ELR (cell line): ENCODE data around the gene PRICKLE4.
"Not testable (repeated sequence)": the region's sequence is repeated elsewhere in the genome, so short reads cannot be mapped to it uniquely, and the experiment has no call there.

Source experiments
- DNase-seq: peaks from one replicate; pipeline ENCODE4 v3.0.0-alpha.2; 2015; ENCODE audit warnings: low read depth

Gene PRICKLE4

GRCh38 chr6:41798901-41799558 is 18.4 kb downstream of the PRICKLE4 start:
- DNase-seq: no peak

DNA sequence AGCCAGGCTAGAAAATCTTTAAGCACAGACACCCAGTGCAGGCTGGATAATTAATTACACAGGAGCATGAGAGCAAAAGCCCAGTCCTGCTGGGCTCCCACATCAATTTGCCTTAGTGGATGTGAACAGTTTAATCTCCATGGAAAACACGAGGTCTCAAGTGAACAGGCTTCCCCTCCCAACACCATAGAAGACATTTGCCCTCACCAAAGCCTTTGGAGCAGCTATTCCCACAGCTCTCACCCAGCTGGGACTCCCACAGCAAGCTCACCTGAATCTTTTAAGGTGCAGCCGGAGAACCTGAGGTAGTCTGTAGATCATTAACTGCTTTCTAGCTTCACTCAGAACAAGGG is 19.0 kb downstream of the PRICKLE4 start:
- DNase-seq: no peak

DNA sequence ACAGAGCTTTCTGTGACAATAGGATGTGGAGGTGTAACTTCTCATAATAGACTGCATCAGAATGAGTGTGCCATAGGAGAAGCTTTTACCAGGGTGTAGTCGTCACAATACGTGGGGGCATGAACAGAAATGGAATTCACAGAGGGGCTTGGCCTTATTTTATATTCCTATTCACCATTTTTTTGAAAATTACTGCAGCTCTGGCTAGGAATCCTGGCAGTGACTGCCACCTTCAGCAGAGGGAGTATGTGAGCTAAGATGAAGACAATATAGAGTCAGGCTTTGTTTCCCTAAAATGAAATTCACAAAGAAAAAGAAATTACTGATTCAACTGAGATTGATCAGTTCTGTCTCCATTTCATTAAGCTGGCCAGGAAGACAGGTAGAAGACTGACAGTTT is 20.8 kb downstream of the PRICKLE4 start:
- peak; percentile 60 for DNase-seq

DNA sequence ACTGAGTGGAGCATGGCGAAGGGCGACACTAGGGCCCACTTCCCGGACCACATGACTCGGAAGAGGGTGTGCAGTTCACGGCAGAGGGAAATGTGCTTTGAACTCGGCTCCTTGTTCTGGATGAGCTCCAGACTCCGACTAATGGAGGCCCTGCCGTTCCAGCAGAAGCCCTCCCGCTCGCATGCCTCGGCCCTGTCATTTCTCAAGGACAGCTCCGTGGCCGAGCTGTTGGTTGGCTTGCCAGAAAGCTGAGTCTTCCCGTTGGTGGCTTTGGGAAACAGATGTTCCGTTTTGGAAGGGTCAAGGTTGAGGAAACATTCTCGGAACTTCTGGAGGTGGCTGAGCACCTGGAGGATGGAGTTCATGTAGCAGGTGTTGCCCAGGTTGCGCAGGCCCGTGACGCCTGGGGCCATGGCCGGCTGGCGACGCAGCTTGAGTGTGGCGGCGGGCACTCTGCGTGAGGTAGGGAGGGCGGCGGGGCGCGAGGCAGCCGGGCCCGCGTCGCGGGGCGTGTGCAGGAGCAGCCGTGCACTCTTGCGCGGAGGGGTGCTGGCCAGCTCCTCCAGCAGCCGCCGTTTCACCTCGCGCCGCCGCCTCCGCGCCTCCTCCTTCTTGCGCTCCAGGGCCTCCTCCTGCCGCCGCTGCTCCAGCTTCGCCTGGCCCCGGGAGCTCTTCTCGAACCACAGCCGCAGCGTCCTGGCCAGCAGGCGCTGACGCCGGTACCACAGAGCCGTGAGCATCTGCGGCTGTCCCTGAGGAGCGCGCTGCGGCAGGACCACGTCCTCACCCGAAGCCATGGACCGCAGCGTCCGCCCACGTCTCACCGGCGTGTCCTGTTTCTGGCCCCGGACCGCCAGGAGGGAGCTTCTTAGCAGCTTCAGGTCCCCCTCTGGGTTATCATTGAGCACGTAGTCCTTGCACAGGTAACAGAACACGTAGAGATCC is 25.5 kb downstream of the PRICKLE4 start:
- DNase-seq: no peak

- no peak for DNase-seq
Observed at GRCh38 chr6:41811095-41811494, 30.5 kb downstream of the PRICKLE4 start.

DNA sequence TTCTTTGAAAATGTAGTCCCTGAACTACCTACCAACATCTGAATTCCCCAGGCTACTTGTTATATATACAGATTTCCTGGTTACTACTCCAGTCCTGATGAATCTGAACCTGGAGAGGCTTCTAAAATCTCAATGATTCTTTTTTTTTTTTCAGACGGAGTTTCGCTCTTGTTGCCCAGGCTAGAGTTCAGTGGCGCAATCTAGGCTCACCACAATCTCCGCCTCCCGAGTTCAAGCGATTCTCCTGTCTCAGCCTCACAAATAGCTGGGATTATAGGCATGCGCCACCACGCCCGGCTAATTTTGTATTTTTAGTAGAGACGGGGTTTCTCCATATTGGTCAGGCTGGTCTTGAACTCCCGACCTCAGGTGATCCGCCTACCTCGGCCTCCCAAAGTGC is 31.4 kb downstream of the PRICKLE4 start:
- DNase-seq: not testable (repeated sequence)

- DNase-seq: peak; percentile 65
Observed at GRCh38 chr6:41813469-41813868, 32.9 kb downstream of the PRICKLE4 start.

DNA sequence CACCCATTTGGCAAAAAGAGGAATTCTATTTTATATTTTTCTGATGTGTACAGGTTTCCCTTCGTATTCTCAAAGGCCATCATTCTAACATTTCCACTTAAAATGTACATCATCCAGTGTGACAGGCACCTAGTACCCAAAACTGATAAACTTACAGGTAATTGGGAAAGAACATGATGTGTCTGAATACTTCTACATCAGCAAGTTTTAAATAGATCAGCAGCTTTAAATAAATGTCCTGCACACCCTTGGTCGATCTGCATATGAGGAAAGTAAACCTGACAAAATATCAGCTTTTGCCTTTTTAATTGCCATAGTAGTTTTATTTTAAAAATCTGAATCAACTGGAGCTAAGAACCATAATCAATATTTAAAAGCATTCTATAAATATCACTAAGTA is 33.4 kb downstream of the PRICKLE4 start:
- DNase-seq: no peak

DNA sequence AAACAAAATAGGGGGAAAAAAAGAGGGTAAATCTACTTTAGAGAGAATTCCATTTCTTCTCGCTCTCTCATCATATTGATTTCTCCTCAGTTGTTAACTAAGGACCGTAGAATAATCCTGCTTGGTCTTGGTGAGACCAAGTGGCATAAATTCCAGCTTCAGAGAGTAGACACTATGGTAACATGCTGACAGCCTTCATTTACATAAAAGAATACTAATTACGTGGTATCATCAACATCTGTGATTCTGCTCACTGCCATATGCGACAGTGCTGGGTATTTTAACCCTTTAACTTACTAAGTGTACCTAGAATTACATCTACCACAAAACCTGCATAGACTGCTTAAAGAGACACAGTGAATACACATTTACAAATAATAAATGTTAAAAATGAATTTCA is 34.0 kb downstream of the PRICKLE4 start:
- no peak for DNase-seq

DNA sequence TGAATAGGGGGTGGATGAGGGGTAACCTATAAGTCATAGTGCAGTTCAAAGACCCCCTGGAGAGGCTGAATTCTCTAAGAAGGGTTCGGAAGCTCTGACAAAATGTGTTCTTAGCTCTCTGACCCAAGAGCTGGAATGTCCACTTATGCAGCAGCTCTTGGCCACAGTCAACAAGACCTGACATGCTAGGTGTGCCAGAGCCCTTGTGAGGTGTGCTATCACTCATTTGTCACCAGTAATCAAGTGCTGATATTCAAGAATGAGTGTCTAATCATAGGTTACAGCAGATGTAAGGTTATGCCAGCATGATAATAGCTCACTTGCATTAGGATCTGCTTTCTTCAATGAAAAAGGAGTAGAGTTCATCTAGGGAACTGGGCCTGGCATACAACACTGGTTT is 35.0 kb downstream of the PRICKLE4 start:
- no peak for DNase-seq

DNA sequence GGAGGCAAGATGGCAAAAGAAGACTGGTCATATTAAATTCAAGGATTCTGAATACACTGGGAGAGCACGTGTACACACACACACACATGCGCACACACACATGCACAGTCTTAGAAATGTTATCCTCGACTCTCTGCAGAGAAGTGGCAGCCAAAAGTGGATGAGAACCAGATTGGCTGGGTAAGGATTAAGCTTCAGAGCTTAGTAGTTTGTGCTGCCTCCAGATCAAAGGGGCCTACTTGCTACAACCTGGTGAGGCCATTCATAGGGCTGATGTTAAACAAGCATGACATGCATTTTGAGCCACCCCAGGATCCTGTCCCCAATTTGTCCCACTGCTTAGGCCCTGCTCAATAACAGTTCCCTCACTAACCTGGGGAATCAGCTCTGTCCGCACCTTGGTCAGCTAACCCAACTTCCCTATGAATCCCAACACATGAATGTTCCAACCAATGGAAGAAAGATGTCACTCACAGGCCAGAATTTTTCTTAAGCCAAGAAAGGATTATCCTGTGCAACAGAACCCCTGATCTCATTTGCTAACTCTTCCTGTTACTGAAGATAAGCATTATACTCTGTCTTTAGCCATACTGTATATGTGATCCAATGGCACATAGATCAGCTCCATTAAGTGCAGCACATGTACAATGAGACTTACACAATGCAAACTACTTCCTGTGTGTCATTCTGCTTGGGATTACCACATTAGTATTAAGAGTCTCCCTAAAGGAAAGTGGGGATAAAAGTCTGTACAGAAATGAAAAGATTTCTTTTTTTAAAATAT is 37.9 kb downstream of the PRICKLE4 start:
- peak; percentile 42 for DNase-seq

GRCh38 chr6:41821266-41821665 is 40.7 kb downstream of the PRICKLE4 start:
- DNase-seq: no peak

GRCh38 chr6:41822021-41822420 is 41.4 kb downstream of the PRICKLE4 start:
- DNase-seq: no peak

DNA sequence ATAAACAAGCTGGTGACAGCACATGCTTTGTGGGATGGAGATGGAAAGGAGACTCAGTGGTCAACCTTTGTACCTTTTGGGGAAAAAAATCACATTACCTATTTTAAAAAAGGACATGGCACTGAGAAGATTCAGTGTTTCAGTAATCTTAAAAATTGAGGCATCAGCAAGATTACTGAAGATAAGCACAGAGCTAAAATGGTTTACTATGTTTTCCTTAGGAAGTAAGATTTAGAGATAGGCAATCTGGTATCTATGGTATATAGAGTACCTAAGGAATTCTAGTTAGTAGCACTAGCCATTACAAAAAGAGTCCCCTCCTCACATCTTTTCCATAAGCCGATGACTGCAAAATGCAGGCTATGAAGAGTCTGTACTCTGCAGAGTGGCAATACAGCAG is 42.6 kb downstream of the PRICKLE4 start:
- no peak for DNase-seq

DNA sequence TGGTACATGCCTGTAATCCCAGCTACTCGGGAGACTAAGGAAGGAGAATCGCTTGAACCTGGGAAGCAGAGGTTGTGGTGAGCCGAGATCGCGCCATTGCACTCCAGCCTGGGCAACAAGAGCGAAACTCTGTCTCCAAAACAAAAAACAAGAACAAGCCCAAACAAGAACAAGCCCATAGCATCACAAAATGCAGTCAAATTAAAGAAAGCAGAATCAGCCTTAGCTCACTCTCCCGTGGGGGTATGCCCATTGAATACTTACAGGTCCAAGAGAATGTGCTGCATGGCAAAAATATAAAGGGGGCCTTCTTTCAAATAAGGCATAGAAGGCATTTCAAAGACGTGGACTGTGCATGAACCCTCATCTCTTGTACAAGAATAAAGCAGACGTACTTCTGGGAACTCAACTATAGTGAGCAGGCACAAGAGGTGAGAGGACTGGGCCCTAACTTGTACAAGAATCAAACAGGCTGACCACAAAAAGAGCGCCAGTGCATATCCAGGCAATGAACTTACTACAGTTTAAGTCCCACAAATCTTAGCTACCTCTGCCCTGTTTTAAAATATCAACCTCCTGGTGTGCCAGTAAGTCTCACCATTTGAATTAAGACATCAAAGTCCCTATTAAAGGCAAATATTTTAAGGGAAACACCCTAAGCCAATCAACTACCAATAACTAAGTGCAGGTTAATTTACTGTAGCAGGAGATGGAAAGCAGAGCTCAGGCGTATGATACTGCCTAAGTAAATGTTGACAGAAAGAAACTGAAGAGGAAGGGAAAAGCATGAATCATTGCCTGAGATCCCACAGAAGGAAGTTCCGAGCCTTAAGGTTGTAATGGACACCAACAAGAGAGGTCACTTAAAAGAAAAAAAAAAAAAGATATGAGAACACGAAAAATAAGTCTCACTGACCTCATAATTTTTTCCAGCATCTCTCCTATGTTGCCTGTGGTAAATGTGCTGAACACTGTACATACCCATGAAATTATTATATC is 44.3 kb downstream of the PRICKLE4 start:
- peak; percentile 59 for DNase-seq

- DNase-seq: no peak
Observed at GRCh38 chr6:41826343-41827022, 45.9 kb downstream of the PRICKLE4 start.

DNA sequence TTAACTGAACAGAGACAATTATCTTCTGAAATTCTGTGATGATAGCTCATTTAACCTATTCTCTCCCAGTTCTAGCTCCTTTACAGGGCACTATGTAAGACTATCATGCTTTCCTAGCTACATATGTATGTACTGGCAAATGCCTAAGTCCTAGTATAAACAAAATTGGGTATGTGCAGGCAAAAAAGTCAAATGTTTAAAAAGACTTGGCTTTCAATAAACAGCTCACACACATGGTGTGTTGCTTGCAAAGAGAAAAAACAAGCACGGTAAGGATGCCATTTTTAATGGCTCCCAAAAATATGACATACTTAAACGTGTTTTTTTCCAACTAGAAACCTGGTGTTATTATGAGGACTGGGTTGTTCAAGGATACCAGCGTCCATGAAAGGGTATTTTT is 51.7 kb downstream of the PRICKLE4 start:
- DNase-seq: no peak

DNA sequence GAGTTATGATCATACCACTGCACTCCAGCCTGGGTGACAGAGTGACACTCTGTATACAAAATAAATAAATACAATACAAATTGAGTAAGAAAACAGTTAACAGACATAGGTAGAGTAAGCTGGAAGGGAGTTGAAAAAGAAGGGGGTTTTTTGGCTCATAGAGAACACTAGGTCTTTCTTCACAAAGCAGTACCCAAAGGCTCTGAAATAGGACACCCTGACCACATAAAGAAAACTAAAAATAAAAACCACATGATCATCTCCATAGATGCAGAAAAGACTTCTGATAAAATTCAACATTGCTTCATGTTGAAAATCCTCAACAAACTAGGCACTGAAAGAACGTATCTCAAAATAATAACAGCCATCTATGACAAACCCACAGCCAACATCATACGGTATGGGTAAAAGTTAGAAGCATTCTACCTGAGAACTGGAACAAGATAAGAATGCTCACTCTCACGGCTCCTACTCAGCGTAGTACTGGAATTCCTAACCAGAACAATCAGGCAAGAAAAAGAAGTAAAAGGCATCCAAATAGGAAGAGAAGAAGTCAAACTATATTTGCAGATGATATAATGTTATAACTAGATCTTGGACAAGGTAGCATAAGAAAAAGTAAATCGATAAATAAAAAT is 55.6 kb downstream of the PRICKLE4 start:
- DNase-seq: no peak

GRCh38 chr6:41836660-41837052 is 56.1 kb downstream of the PRICKLE4 start:
- DNase-seq: peak; percentile 11
